Cortex of kidney (tissue), 1 donor: ENCODE data around the gene CARD11.
"Not testable (repeated sequence)": the region's sequence is repeated elsewhere in the genome, so short reads cannot be mapped to it uniquely, and the experiment has no call there.

Source experiments
- DNase-seq: peaks from one replicate; lab custom pipeline; 2025; lab: John Stamatoyannopoulos, UW

The CARD11 gene

GRCh38 chr7:3064067-3064466 lies 20.4 kb upstream of the CARD11 start:
- DNase-seq: no peak

- DNase-seq: no peak
These were observed 19.5 kb upstream of the CARD11 start for GRCh38 chr7:3063016-3063753.

GRCh38 chr7:3057066-3057420 lies 13.4 kb upstream of the CARD11 start:
- DNase-seq: no peak

GRCh38 chr7:3056234-3057065 lies 12.8 kb upstream of the CARD11 start:
- no peak for DNase-seq

GRCh38 chr7:3055626-3056025 lies 12.0 kb upstream of the CARD11 start:
- no peak for DNase-seq

- DNase-seq: no peak
These were observed 692 bp downstream of the CARD11 start for GRCh38 chr7:3042861-3043489.

- no peak for DNase-seq
These were observed 1.5 kb downstream of the CARD11 start for GRCh38 chr7:3041986-3042675.

- DNase-seq: no peak
These were observed 3.9 kb downstream of the CARD11 start for GRCh38 chr7:3039787-3040186.

- DNase-seq: not testable (repeated sequence)
These were observed 5.7 kb downstream of the CARD11 start for GRCh38 chr7:3038011-3038410.

GRCh38 chr7:3037259-3037658 lies 6.4 kb downstream of the CARD11 start:
- DNase-seq: no peak

GRCh38 chr7:3034591-3035150 lies 9.0 kb downstream of the CARD11 start:
- DNase-seq: no peak

GRCh38 chr7:3033581-3033980 lies 10.1 kb downstream of the CARD11 start:
- no peak for DNase-seq

- no peak for DNase-seq
These were observed 10.5 kb downstream of the CARD11 start for GRCh38 chr7:3033136-3033535.

GRCh38 chr7:3032256-3032655 lies 11.4 kb downstream of the CARD11 start:
- no peak for DNase-seq

- DNase-seq: no peak
These were observed 14.5 kb downstream of the CARD11 start for GRCh38 chr7:3029138-3029537.

- DNase-seq: no peak
These were observed 14.9 kb downstream of the CARD11 start for GRCh38 chr7:3028758-3029093.

GRCh38 chr7:3028071-3028757 lies 15.5 kb downstream of the CARD11 start:
- no peak for DNase-seq

GRCh38 chr7:3027005-3027845 lies 16.4 kb downstream of the CARD11 start:
- DNase-seq: no peak

GRCh38 chr7:3025616-3026015 lies 18.1 kb downstream of the CARD11 start:
- DNase-seq: no peak

- no peak for DNase-seq
These were observed 21.8 kb downstream of the CARD11 start for GRCh38 chr7:3021825-3022224.

- DNase-seq: not testable (repeated sequence)
These were observed 22.4 kb downstream of the CARD11 start for GRCh38 chr7:3021224-3021623.
